Uterus (tissue), 2 donors: ENCODE data around the gene FNDC11.

Experiments used
- POLR2A ChIP-seq, 2 donors: fragments of 450-650 bp; IDR thresholded peaks; one replicate each; pipeline ENCODE4 v1.6.1; 2016; ENCODE audit warnings: antibody characterized with exemption in 2 of 2, mild to moderate bottlenecking in 1 of 2, moderate library complexity in 1 of 2
- TF ChIP-seq, protein P1 (sequence below), 4 experiments: fragments of 200-600 bp in 2 of 4; fragments of 450-650 bp in 2 of 4; sonication (generic) in 2 of 4; IDR thresholded peaks; one replicate each; pipeline ENCODE4 v1.5.1; 2016 to 2019; ENCODE audit warnings: antibody characterized with exemption in 4 of 4, mild to moderate bottlenecking in 2 of 4, moderate library complexity in 1 of 4

DNA sequence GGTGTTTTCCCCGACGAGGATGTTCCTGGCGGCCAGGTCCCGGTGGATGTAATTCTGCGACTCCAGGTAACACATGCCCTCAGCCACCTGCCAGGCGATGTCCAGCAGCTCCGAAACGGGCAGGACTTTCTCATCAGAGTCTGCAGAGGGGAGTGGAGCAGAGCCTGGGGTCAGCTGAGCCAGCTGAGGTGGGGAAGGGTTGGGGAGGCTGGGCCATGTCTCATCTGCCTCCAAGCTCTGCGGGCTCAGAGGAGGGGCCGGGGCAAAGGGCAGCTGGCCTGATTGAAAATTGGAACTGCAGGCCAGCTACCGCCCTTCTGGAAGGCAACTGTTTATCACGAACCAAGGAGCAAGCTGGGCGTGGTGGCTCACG, 23.2 kb upstream of the FNDC11 start:
- TF ChIP-seq, protein P1, sequence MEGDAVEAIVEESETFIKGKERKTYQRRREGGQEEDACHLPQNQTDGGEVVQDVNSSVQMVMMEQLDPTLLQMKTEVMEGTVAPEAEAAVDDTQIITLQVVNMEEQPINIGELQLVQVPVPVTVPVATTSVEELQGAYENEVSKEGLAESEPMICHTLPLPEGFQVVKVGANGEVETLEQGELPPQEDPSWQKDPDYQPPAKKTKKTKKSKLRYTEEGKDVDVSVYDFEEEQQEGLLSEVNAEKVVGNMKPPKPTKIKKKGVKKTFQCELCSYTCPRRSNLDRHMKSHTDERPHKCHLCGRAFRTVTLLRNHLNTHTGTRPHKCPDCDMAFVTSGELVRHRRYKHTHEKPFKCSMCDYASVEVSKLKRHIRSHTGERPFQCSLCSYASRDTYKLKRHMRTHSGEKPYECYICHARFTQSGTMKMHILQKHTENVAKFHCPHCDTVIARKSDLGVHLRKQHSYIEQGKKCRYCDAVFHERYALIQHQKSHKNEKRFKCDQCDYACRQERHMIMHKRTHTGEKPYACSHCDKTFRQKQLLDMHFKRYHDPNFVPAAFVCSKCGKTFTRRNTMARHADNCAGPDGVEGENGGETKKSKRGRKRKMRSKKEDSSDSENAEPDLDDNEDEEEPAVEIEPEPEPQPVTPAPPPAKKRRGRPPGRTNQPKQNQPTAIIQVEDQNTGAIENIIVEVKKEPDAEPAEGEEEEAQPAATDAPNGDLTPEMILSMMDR (IDR thresholded peaks at IDR 0.05), result no peak
- no peak for TF ChIP-seq POLR2A (IDR thresholded peaks at IDR 0.05)
